Endothelial cell of umbilical vein (primary cell): Measurements from ENCODE around the gene ADGRD1. TPM values are rescaled to one million over a fixed set of nuclear protein-coding genes. Genes with fewer than 3 reads are reported as not detected.

Experiments
- BruUV-seq: library from RNA; stranded (reverse); fragments of 400-500 nt; replicated peaks from 2 replicates; lab custom pipeline; 2021; lab: Mats Ljungman, UMichigan
- CTCF ChIA-PET: fragments of 300-600, 350-600 bp; sonication (Branson Sonifier 250); formaldehyde crosslinking; loops from one replicate; lab custom pipeline; 2021; ENCODE audit warnings: antibody characterized with exemption, inconsistent platforms; lab: Charles Lee
- POLR2A ChIA-PET: fragments of 300-600, 350-600 bp; sonication (Branson Sonifier 250); formaldehyde crosslinking; loops from one replicate; lab custom pipeline; 2021; ENCODE audit warnings: antibody characterized with exemption, inconsistent platforms; lab: Charles Lee
- DNase-seq: peaks from one replicate; pipeline ENCODE4 v3.0.0-alpha.2; 2011; ENCODE audit warnings: low read depth, low spot score
- FAIRE-seq: peaks from 2 replicates; lab custom pipeline; 2011; peaks lifted over from hg19 to GRCh38; lab: Jason Lieb, UNC
- H2AFZ ChIP-seq: 2 replicates; pipeline ENCODE4 v1.6.0; 2012; ENCODE audit warnings: low read depth, low read length, control low read depth, inconsistent platforms
- H3K27ac ChIP-seq: 2 replicates; pipeline ENCODE4 v1.5.1; 2011; ENCODE audit warnings: low read depth, mild to moderate bottlenecking, control low read depth, low read length, moderate library complexity; ENCODE audit not compliant: insufficient read depth
- H3K27me3 ChIP-seq, 2 experiments: 2 replicates each; pipeline versions ENCODE4 v1.6.0 to v1.6.1; 2011; ENCODE audit warnings: low read length in 2 of 2, mixed read lengths in 1 of 2; ENCODE audit not compliant: control insufficient read depth in 2 of 2, insufficient read depth in 2 of 2
- H3K36me3 ChIP-seq, 2 experiments: 2 replicates in 1 of 2; 3 replicates in 1 of 2; pipeline ENCODE4 v1.5.1; 2011; ENCODE audit warnings: low read length in 2 of 2, mild to moderate bottlenecking in 1 of 2, moderate library complexity in 1 of 2; ENCODE audit not compliant: control insufficient read depth in 2 of 2, insufficient read depth in 2 of 2; ENCODE audit errors: extremely low read depth in 1 of 2
- H3K4me1 ChIP-seq: 3 replicates; pipeline ENCODE4 v1.5.1; 2011; ENCODE audit warnings: mild to moderate bottlenecking, low read length; ENCODE audit not compliant: control insufficient read depth, insufficient read depth; ENCODE audit errors: extremely low read depth
- H3K4me2 ChIP-seq: 2 replicates; pipeline ENCODE4 v1.6.1; 2011; ENCODE audit warnings: low read length, control low read depth, mixed read lengths; ENCODE audit not compliant: insufficient read depth
- H3K4me3 ChIP-seq, 3 experiments: fragments of 200-600 bp in 1 of 3; sonication (generic), shearing (Covaris generic) in 1 of 3; replicated peaks in 1 of 3; 2 replicates each; pipeline ENCODE4 v1.5.1; 2011 to 2016; ENCODE audit warnings: control low read depth in 3 of 3, low read length in 3 of 3, mild to moderate bottlenecking in 2 of 3, inconsistent platforms in 1 of 3, low read depth in 1 of 3, moderate library complexity in 1 of 3; ENCODE audit not compliant: insufficient read depth in 1 of 3
- H3K79me2 ChIP-seq: 2 replicates; pipeline ENCODE4 v1.6.0; 2012; ENCODE audit warnings: low read length, inconsistent platforms; ENCODE audit not compliant: control insufficient read depth, insufficient read depth
- H3K9ac ChIP-seq: replicated peaks from 2 replicates; pipeline ENCODE3; 2011; ENCODE audit warnings: low read length, control low read depth; ENCODE audit not compliant: insufficient read depth; ENCODE audit errors: extremely low read depth
- H3K9me1 ChIP-seq: replicated peaks from 3 replicates; pipeline ENCODE4 v1.6.0; 2011; ENCODE audit warnings: mild to moderate bottlenecking, low read length; ENCODE audit not compliant: control insufficient read depth, insufficient read depth; ENCODE audit errors: extremely low read depth
- H3K9me3 ChIP-seq: replicated peaks from 2 replicates; pipeline ENCODE4 v1.5.1; 2012; ENCODE audit warnings: low read length, inconsistent platforms; ENCODE audit not compliant: control insufficient read depth, insufficient read depth
- H4K20me1 ChIP-seq: replicated peaks from 2 replicates; pipeline ENCODE3; 2011; ENCODE audit warnings: mild to moderate bottlenecking, low read length; ENCODE audit not compliant: control insufficient read depth, insufficient read depth; ENCODE audit errors: extremely low read depth
- EZH2 ChIP-seq: IDR thresholded peaks from 2 replicates; pipeline ENCODE4 v1.6.1; 2012; ENCODE audit warnings: borderline replicate concordance, low read depth, mild to moderate bottlenecking, moderate library complexity, low read length, inconsistent platforms; ENCODE audit not compliant: severe bottlenecking
- FOS ChIP-seq: IDR thresholded peaks from 2 replicates; pipeline ENCODE4 v1.6.1; 2011; ENCODE audit warnings: mild to moderate bottlenecking, low read length, moderate library complexity, borderline replicate concordance; ENCODE audit not compliant: insufficient read depth
- GATA2 ChIP-seq: IDR thresholded peaks from 2 replicates; pipeline ENCODE4 v1.7.0; 2011; ENCODE audit warnings: low read depth, mild to moderate bottlenecking, moderate library complexity, mixed read lengths, low read length; ENCODE audit not compliant: insufficient read length, insufficient read depth
- JUN ChIP-seq: IDR thresholded peaks from 2 replicates; pipeline ENCODE4 v1.6.1; 2011; ENCODE audit warnings: borderline replicate concordance, low read depth; ENCODE audit not compliant: insufficient read length, insufficient read depth
- MYC ChIP-seq: IDR thresholded peaks from one replicate; pipeline ENCODE4 v1.6.1; 2011; ENCODE audit warnings: mild to moderate bottlenecking, low read depth, low read length
- POLR2A ChIP-seq: IDR thresholded peaks from 2 replicates; pipeline ENCODE4 v1.6.1; 2012; ENCODE audit warnings: low read depth, mild to moderate bottlenecking, control low read depth, low read length
- POLR2AphosphoS5 ChIP-seq: IDR thresholded peaks from 2 replicates; pipeline ENCODE4 v1.6.1; 2012; ENCODE audit warnings: low read depth, mild to moderate bottlenecking, control low read depth, low read length, moderate library complexity; ENCODE audit not compliant: insufficient read depth
- dilution Hi-C: fragments of 300-500 bp; cut with MboI; formaldehyde crosslinking; loops from one replicate; pipeline ENCODE4 v1.15.0; 2019; ENCODE audit warnings: low sequenced_read_pairs; ENCODE audit not compliant: extremely low pct_ligation_motif_present
- intact Hi-C: fragments of 100-400 bp; cut with micrococcal nuclease; formaldehyde crosslinking; loops from one replicate; pipeline ENCODE4 v1.10.0; 2022
- polyA plus RNA-seq, 4 experiments: library from polyadenylated mRNA; depleted of rRNA in 3 of 4; stranded (reverse) in 3 of 4; unstranded in 1 of 4; fragments of >200 nt; gene quantifications; 2 replicates each; pipeline versions ENCODE4 v1.2.1 to v1.2.3, GENCODE V29; 2011 to 2012; ENCODE audit warnings: missing spikeins in 1 of 4
- total RNA-seq: library from RNA; stranded (reverse); gene quantifications from 2 replicates; pipeline ENCODE4 v1.2.3, GENCODE V29; 2021
- TF ChIP-seq, protein P1 (sequence below): IDR thresholded peaks from 2 replicates; pipeline ENCODE4 v1.6.1; 2011; ENCODE audit not compliant: insufficient read depth, insufficient read length
- TF ChIP-seq, protein P2 (sequence below), 2 donors: IDR thresholded peaks; 1 replicate in 1 of 2; 2 replicates in 1 of 2; pipeline ENCODE4 v1.5.1; 2011; ENCODE audit warnings: low read length in 2 of 2, mild to moderate bottlenecking in 2 of 2, moderate library complexity in 2 of 2, control low read depth in 1 of 2, inconsistent platforms in 1 of 2, low read depth in 1 of 2; ENCODE audit not compliant: insufficient read depth in 1 of 2; ENCODE audit errors: extremely low read depth in 1 of 2

The ADGRD1 gene
- total and polyA plus RNA-seq, 2 donors (not counting 3 experiments of a cell fraction or from before 2014, with no cell fraction given) = 0.07 TPM; not detected in 1

DNA sequence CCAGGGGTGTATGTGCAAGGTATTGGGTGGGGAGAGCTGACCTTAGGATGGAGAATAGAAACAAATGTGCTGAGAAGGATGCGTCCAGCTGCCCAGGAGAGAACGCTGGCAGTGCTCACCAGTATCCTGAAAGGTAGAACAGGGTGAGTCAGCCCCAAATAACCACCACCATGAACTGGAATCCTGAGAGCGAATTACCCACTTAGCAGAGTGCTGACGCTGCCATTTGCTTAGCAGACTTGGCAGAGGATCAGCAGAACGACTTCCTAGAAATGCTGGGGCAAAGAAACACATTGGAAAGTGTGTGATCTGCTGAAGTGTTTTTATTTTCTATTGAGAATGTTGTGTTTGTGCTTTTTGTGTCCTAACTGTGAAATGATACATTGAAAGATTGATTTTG, 213.6 kb downstream of the ADGRD1 start:
- H3K4me2 ChIP-seq = no peak overlapping the region
- CTCF ChIA-PET = no interaction called here

More for the DNA sequence above, 213.6 kb downstream of the ADGRD1 start:
- no peaks in the 10 kb centered on the region for H4K20me1 ChIP-seq
- no peaks in the 10 kb centered on the region for H3K27me3 ChIP-seq
- POLR2A ChIA-PET = no interaction called here
- H3K79me2 ChIP-seq = no peaks in the 10 kb centered on the region
- intact Hi-C loops (no loop called here), dilution Hi-C loops (no loop called here)
- TF ChIP-seq GATA2 (no peak), POLR2A (no peak), MYC (no peak), POLR2AphosphoS5 (no peak), EZH2 (no peak), JUN (no peak), FOS (no peak)
- TF ChIP-seq, protein P1, sequence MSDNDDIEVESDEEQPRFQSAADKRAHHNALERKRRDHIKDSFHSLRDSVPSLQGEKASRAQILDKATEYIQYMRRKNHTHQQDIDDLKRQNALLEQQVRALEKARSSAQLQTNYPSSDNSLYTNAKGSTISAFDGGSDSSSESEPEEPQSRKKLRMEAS = no peak
- TF ChIP-seq, protein P2, sequence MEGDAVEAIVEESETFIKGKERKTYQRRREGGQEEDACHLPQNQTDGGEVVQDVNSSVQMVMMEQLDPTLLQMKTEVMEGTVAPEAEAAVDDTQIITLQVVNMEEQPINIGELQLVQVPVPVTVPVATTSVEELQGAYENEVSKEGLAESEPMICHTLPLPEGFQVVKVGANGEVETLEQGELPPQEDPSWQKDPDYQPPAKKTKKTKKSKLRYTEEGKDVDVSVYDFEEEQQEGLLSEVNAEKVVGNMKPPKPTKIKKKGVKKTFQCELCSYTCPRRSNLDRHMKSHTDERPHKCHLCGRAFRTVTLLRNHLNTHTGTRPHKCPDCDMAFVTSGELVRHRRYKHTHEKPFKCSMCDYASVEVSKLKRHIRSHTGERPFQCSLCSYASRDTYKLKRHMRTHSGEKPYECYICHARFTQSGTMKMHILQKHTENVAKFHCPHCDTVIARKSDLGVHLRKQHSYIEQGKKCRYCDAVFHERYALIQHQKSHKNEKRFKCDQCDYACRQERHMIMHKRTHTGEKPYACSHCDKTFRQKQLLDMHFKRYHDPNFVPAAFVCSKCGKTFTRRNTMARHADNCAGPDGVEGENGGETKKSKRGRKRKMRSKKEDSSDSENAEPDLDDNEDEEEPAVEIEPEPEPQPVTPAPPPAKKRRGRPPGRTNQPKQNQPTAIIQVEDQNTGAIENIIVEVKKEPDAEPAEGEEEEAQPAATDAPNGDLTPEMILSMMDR (IDR thresholded peaks at IDR 0.05; ENCODE audit: extremely low read depth in 1 of 2, insufficient read depth in 1 of 2, low read depth in 1 of 2, low read length in 2 of 2) = no peak
- H3K9ac ChIP-seq = no peak overlapping the region
- FAIRE-seq (no peak), DNase-seq (no peak)
- H3K4me3 ChIP-seq = no peak overlapping the region
- no peaks in the 10 kb centered on the region for H3K9me1 ChIP-seq
- no TSS peak for BruUV-seq
- no peak overlapping the region for H2AFZ ChIP-seq
- H3K9me3 ChIP-seq = no peaks in the 10 kb centered on the region
- no peak overlapping the region for H3K27ac ChIP-seq
- no peaks in the 10 kb centered on the region for H3K4me1 ChIP-seq
- no peaks in the 10 kb centered on the region for H3K36me3 ChIP-seq
